Smooth muscle cell (in vitro differentiated cells): ENCODE results near the gene GTF3C1. TPM values are rescaled to one million over a fixed set of nuclear protein-coding genes. Genes with fewer than 3 reads are reported as not detected.

Source experiments
- DNase-seq: peaks from one replicate; lab custom pipeline; 2025; ENCODE audit not compliant: unreplicated experiment; lab: John Stamatoyannopoulos, UW
- H2AFZ ChIP-seq: fragments of 200-600 bp; sonication (generic); 2 replicates; pipeline ENCODE4 v1.6.0; 2016; ENCODE audit warnings: antibody characterized with exemption, low read depth, mild to moderate bottlenecking
- H3F3A ChIP-seq: fragments of 200-600 bp; sonication (generic); 2 replicates; pipeline ENCODE4 v1.6.0; 2017; ENCODE audit warnings: antibody characterized with exemption, low read depth
- H3K27ac ChIP-seq: fragments of 200-600 bp; sonication (generic); 2 replicates; pipeline ENCODE4 v1.5.1; 2016; ENCODE audit warnings: low read depth, mild to moderate bottlenecking
- H3K27me3 ChIP-seq: fragments of 200-600 bp; sonication (generic); 2 replicates; pipeline ENCODE4 v1.6.1; 2016; ENCODE audit warnings: low read depth, mild to moderate bottlenecking
- H3K36me3 ChIP-seq: fragments of 200-600 bp; sonication (generic); 2 replicates; pipeline ENCODE4 v1.5.1; 2016; ENCODE audit warnings: low read depth
- H3K4me1 ChIP-seq: fragments of 200-600 bp; sonication (generic); 2 replicates; pipeline ENCODE4 v1.5.1; 2016; ENCODE audit warnings: low read depth
- H3K4me2 ChIP-seq: fragments of 200-600 bp; sonication (generic); 2 replicates; pipeline ENCODE4 v1.6.0; 2016; ENCODE audit warnings: mild to moderate bottlenecking
- H3K4me3 ChIP-seq: fragments of 200-600 bp; sonication (generic); 2 replicates; pipeline ENCODE4 v1.5.1; 2016; ENCODE audit warnings: mild to moderate bottlenecking
- H3K79me2 ChIP-seq: fragments of 200-600 bp; sonication (generic); 2 replicates; pipeline ENCODE4 v1.6.0; 2016; ENCODE audit warnings: low read depth, mild to moderate bottlenecking
- H3K9ac ChIP-seq: fragments of 200-600 bp; sonication (generic); 2 replicates; pipeline ENCODE4 v1.6.0; 2016; ENCODE audit warnings: low read depth
- H3K9me3 ChIP-seq: fragments of 200-600 bp; sonication (generic); replicated peaks from 2 replicates; pipeline ENCODE4 v1.5.1; 2016; ENCODE audit warnings: low read depth
- H4K20me1 ChIP-seq: fragments of 200-600 bp; sonication (generic); 2 replicates; pipeline ENCODE4 v1.6.0; 2016; ENCODE audit warnings: low read depth
- CTCF ChIP-seq: fragments of 200-600 bp; sonication (generic); IDR thresholded peaks from 2 replicates; pipeline ENCODE4 v1.5.1; 2017; ENCODE audit warnings: borderline replicate concordance, mild to moderate bottlenecking, antibody characterized with exemption; ENCODE audit not compliant: insufficient read depth, poor library complexity, severe bottlenecking
- WGBS: methylation state at CpG from one replicate; pipeline ENCODE4 v1.1.7; 2016; ENCODE audit warnings: low lambda C conversion rate; 5-methylcytosine and 5-hydroxymethylcytosine counted together
- polyA plus RNA-seq: library from polyadenylated mRNA; unstranded; fragments of >200 nt; fragmentation: Nextera tagmentation; extraction: Ambion mirVana; gene quantifications from 2 replicates; pipeline ENCODE4 v1.2.1, GENCODE V29; 2016
- total RNA-seq: library from RNA; depleted of rRNA; stranded (reverse); fragments of >200 nt; gene quantifications from 2 replicates; pipeline ENCODE4 v1.2.3, GENCODE V29; 2014

The GTF3C1 gene
- total and polyA plus RNA-seq, 2 experiments from 2014 or later, result 47.6 to 78.5 TPM

- Histone ChIP-seq H3K9me3 (no peaks in the 10 kb centered on the region), H3K4me2 (no peak overlapping the region), H3K4me3 (no peak overlapping the region), H3K27me3 (no peaks in the 10 kb centered on the region), H3K79me2 (peaks cover 5% of the 10 kb centered on the region), H3K27ac (no peak overlapping the region), H3K9ac (no peak overlapping the region), H3K36me3 (peaks cover 25% of the 10 kb centered on the region), H3F3A (no peaks in the 10 kb centered on the region), H2AFZ (no peak overlapping the region), H3K4me1 (no peaks in the 10 kb centered on the region), H4K20me1 (peaks cover 74% of the 10 kb centered on the region)
- no peak for TF ChIP-seq CTCF
- 89% methylated on average over 6 of the region's 6 CpGs for WGBS
- no peak for DNase-seq
These were observed 23.5 kb downstream of the GTF3C1 start for GRCh38 chr16:27526180-27526579.

- Histone ChIP-seq H3K4me3 (no peak overlapping the region), H3K27ac (no peak overlapping the region), H3K79me2 (peaks cover 5% of the 10 kb centered on the region), H4K20me1 (peaks cover 35% of the 10 kb centered on the region), H3K4me2 (no peak overlapping the region), H3K27me3 (no peaks in the 10 kb centered on the region), H3F3A (no peaks in the 10 kb centered on the region), H3K9me3 (no peaks in the 10 kb centered on the region), H3K9ac (no peak overlapping the region), H2AFZ (no peak overlapping the region), H3K4me1 (no peaks in the 10 kb centered on the region), H3K36me3 (peaks cover 24% of the 10 kb centered on the region)
- TF ChIP-seq CTCF, result no peak
- no peak for DNase-seq
- WGBS, result 91% methylated on average over 6 of the region's 6 CpGs
These were observed 27.5 kb downstream of the GTF3C1 start for GRCh38 chr16:27522173-27522707.

- H3K36me3 ChIP-seq, result peaks cover 19% of the 10 kb centered on the region
- peaks cover 30% of the 10 kb centered on the region for H4K20me1 ChIP-seq
These were observed 28.6 kb downstream of the GTF3C1 start for GRCh38 chr16:27520982-27521673.

More at GRCh38 chr16:27520982-27521673, 28.6 kb downstream of the GTF3C1 start:
- H3K4me1 ChIP-seq, result no peaks in the 10 kb centered on the region
- no peak overlapping the region for H3K4me3 ChIP-seq
- H2AFZ ChIP-seq, result no peak overlapping the region
- H3K79me2 ChIP-seq, result peaks cover 5% of the 10 kb centered on the region
- 95% methylated on average over 16 of the region's 16 CpGs for WGBS
- H3F3A ChIP-seq, result no peaks in the 10 kb centered on the region
- H3K4me2 ChIP-seq, result no peak overlapping the region
- H3K27me3 ChIP-seq, result no peaks in the 10 kb centered on the region
- DNase-seq, result no peak
- H3K27ac ChIP-seq, result no peak overlapping the region
- no peak for TF ChIP-seq CTCF
- H3K9me3 ChIP-seq, result no peaks in the 10 kb centered on the region
- no peak overlapping the region for H3K9ac ChIP-seq
